ENCODE results near the gene TAS1R1. TPM values are rescaled to one million over a fixed set of nuclear protein-coding genes. Genes with fewer than 3 reads are reported as not detected.

TAS1R1 gene
- total RNA-seq, result not detected

DNA sequence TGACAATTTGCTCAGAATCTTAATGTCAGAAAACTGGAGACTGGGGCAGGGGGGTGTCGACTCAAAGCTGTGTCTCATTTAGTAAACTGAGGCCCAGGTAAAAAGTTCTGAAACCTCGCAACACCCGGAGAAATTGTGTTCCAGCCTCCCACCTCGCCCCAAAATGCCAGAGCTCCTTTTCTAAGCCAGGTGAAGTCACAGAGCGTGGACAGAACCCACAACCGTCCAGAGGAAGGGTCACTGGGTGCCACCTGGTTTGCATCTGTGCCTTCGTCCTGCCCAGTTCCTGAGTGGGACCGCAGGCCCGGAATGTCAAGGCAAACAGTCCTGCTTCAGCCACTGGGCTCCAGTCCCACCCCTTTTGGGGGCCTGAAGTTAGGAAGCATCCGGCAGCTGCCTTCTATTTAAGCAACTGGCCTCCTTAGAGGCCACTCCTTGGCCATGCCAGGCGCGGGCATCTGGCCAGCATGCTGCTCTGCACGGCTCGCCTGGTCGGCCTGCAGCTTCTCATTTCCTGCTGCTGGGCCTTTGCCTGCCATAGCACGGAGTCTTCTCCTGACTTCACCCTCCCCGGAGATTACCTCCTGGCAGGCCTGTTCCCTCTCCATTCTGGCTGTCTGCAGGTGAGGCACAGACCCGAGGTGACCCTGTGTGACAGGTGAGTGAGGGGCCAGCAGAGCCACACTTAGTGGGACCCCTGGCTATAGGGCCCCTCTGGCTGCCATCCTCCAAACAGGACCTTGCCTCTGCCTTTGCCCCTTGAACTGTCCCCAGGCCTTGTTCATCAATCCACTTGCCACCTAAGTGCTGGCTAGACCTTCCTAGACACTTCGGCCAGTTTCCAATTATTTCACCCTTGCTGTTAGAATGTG lies at the start of gene TAS1R1:
TSS of gene TAS1R1 (plus strand) at position 401 of the 872 bp plus-strand sequence. CDS start at position 468, 67 bp downstream.

DNA sequence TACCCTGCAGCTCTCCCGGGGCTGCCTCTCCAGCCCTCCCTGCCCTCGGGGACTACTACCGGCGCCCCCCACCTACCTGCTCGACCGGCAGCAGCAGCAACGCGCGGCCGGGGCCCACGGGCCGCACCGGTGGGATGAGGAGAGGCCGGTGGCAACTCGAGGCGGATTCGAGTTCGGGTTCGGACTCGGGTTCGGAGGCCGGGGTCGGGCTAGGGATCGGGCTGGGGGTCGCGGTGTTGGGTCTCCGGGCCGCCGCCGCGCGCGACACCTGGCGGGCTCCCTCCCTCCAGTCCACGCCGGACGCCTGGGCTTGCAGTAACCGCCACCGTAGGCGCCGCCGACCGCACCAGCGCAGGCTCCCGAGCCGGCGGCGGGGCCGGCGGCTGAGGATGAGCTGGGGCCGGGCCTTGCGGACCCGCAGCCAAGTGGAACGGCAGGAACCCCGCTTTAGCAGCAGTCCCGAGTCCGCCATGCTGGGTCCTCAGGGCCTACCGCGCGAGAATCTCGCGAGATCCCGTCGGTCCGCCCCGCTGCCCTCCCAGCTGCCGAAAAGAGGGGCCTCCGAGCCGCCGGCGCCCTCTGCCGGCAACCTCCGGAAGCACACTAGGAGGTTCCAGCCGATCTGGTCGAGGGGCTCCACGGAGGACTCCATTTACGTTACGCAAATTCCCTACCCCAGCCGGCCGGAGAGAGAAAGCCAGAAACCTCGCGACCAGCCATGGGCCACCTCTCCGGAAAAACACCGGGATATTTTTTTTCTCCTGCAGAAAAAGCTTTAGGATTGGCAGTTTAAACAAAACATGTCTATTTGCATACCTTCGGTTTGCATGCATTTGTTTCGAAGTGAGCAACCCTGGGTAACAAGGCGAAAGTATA lies 838 bp upstream of the TAS1R1 start, which contains the start of gene NOL9:
TSS of gene NOL9 (minus strand) at position 483 of the 876 bp plus-strand sequence. CDS start at position 472, 11 bp downstream.

DNA sequence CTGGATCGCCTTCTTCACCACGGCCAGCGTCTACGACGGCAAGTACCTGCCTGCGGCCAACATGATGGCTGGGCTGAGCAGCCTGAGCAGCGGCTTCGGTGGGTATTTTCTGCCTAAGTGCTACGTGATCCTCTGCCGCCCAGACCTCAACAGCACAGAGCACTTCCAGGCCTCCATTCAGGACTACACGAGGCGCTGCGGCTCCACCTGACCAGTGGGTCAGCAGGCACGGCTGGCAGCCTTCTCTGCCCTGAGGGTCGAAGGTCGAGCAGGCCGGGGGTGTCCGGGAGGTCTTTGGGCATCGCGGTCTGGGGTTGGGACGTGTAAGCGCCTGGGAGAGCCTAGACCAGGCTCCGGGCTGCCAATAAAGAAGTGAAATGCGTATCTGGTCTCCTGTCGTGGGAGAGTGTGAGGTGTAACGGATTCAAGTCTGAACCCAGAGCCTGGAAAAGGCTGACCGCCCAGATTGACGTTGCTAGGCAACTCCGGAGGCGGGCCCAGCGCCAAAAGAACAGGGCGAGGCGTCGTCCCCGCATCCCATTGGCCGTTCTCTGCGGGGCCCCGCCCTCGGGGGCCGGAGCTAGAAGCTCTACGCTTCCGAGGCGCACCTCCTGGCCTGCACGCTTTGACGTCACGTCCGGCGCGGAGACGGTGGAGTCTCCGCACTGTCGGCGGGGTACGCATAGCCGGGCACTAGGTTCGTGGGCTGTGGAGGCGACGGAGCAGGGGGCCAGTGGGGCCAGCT lies 24.4 kb downstream of the TAS1R1 start, which contains the start of gene ZBTB48:
TSS of gene ZBTB48 (plus strand) at position 621 of the 745 bp plus-strand sequence. CDS start 616 bp downstream, outside the sequence.

DNA sequence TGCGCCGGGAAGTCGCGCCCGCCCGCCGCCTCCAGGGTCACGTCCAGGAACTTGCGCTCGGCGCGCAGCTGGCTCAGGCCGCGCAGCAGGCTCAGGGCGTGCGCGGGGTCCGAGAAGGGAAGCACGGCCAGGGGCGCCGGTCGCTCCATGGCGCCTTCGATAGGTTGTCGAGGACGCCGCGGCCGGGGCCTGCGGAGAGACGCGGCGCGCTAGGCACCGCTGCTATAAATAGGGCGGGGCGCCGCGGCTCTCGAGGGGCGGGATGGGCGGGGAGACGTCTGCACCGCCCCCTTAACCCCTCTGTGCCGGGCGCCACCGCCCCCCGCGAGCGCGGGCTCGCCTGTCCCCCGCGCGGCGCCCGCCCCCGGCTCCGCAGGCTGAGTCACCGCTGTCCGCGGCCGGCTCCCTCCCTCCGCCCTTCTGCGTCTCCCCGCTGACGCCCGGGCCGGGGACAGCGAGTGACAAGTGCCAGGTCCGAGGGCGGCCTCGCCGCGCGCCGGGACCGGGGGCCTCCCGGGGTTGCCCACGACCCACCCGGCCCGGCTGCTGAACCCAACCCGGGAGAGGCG lies 47.6 kb downstream of the TAS1R1 start, which contains the start of gene KLHL21:
TSS of gene KLHL21 (minus strand) at position 201 of the 569 bp plus-strand sequence. CDS start at position 149, 52 bp downstream.

DNA sequence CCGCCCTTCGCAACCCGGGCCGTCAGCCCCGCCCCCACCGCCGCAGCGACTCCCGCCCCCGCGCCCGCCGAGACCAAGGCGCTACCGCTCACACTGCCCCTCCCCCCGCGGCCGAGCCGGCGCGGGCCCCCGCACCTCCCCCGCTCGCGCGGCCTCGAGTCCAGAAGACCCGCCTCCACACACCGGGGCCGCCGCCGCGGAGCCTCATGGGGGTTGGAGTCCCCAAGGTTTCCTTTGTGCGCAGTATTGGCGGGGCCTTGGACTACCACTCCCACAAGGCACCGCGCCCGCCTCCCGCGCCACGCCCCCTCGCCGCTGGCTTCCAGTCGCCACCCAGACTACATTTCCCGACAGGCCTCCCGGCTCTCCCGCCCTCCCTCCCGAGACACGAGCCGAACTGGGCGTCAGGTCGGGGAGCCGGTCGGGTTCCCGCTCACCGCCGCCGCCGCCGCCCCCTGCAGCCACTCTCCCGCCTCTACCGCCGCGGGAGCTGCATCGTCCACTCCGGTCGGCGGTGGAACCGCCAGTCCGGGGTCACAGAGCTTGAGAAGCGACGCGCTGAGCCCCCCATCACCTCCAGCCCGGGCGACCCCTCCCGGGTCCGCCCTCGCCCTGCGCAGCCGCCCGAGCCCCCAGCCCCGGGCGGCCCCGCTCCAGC lies 58.4 kb downstream of the TAS1R1 start, which contains the start of gene PHF13:
TSS of gene PHF13 (plus strand) at position 371 of the 658 bp plus-strand sequence. CDS start 336 bp downstream, outside the sequence.

DNA sequence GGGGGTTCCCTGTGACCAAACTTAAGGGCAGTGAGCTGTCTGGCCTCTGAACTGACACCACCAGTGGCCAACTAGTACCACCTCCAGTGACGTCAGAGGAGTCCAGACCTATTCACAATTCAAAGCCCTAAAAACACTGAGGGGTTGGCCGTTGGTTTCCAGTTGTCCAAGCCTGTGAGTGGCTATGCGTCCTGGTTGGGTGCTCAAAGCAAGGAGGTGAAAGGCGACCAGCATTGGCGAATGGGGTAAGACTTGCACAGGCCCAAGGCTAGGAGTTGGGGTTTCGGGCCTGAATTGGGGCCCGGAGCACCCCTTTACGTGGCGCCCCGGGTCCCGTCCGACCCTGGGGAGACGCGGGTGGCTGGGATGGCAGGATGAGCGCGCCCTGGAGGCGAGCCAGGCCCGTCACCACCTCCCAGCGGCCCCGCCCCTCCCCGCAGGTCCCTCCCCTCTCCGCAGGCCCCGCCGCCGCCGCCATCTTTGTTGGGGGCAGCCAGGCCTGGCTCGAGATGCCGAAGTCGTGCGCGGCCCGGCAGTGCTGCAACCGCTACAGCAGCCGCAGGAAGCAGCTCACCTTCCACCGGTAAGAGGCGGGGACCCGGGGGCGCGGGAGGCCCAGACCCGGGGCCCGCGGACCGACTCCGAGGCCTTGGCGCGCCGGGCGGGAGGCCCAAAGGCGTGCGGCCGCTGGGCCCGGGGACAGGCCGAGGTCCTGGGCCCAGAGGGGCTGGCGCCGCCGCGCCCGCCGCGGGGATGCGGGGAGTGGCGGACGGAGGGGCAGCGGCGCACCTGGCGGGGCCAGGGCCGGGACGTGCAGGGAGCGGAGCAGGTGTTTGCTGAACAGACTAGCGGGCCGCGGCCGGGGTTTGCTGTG lies 69.8 kb downstream of the TAS1R1 start, which contains the start of gene THAP3:
TSS of gene THAP3 (plus strand) at position 159 of the 874 bp plus-strand sequence. CDS start at position 510, 351 bp downstream.

Small RNA genes within 50 kb of the gene (small RNA-seq; reads per million reads assigned to genes)
- gene RNU6-731P (ENCODE audit: low replicate concordance), result not detected

Other genes starting within 250 kb of the TAS1R1 start
- gene ACOT7, start 161.5 kb upstream of the TAS1R1 start, total RNA-seq, result 51.3 TPM
- gene HES2, start 135.4 kb upstream of the TAS1R1 start, total RNA-seq, result not detected
- gene ESPN, start 130.5 kb upstream of the TAS1R1 start, total RNA-seq, result under 0.01 TPM
- 34.1 TPM for gene TNFRSF25, start 89.1 kb upstream of the TAS1R1 start, total RNA-seq
- 56.7 TPM for gene PLEKHG5, start 63.6 kb upstream of the TAS1R1 start, total RNA-seq
- gene NOL9, start 794 bp upstream of the TAS1R1 start, total RNA-seq, result 52.9 TPM
- gene ZBTB48, start 24.7 kb downstream of the TAS1R1 start, total RNA-seq, result 19.4 TPM
- gene KLHL21, start 47.6 kb downstream of the TAS1R1 start, total RNA-seq, result 9.1 TPM
- 13.8 TPM for gene PHF13, start 58.4 kb downstream of the TAS1R1 start, total RNA-seq
- gene THAP3, start 69.6 kb downstream of the TAS1R1 start, total RNA-seq, result 29.7 TPM
- 55.1 TPM for gene DNAJC11, start 146.5 kb downstream of the TAS1R1 start, total RNA-seq
- 140 TPM for gene CAMTA1, start 230.1 kb downstream of the TAS1R1 start, total RNA-seq

Measured in parietal lobe (tissue), 2 donors.